DMS153 treated with DMSO at 0.1 percent for 48 hours (cell line): ENCODE measurements around the gene SERGEF.

Experiments used
- DNase-seq: peaks from one replicate; lab custom pipeline; 2025; ENCODE audit not compliant: unreplicated experiment; lab: John Stamatoyannopoulos, UW

The SERGEF gene

DNA sequence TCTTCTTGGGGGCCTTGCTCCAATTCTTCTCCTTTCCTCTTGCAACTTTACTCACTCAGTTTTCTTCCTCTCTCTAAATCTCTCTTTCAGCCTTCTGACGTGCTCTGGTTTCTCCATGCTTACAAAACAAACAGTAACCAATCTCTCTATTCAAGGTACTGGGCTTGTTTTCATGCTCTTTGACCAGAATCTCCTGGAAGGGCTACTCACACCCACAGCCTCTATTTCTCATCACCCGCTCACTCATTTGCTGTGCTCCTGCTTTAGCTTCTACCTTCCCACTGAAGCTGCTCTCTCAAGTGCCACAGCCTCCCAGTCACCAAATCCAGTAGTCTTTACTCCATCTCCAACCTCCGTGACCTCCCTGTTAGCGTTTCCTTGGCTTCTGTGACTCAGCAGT lies 60.4 kb downstream of the SERGEF start:
- DNase-seq: no peak

DNA sequence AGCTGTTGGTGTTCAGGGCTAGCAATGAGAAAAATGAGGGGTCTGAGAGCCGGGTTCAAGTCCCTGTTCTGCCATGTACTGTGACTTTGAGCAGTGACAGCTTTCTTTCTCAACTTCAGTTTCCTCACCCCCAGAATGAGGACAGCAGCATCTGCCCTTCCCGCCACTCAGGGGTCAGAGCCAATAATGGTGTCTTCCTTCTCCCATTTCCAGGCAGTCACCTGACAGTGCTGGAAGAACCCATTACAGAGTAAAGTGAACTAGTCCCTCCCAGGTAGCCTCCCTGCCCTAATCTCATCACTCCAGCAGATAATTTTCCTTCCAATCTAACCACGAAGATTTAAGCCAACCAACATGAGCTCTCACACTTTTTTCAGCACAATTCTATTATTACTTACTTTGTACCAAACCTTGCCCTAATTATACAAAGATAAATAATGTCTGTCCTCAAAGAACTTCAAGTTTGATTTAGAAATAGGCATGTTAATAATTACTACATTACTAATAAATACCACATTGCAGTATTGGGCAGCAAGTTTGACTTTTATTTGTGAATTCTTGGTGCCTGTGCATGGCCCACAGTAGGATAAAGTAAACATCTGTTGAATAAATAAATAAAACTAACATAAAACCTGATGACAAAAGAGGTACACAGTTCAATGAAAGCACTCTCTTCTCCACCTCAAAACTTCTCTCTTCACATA lies 61.0 kb downstream of the SERGEF start:
- no peak for DNase-seq

DNA sequence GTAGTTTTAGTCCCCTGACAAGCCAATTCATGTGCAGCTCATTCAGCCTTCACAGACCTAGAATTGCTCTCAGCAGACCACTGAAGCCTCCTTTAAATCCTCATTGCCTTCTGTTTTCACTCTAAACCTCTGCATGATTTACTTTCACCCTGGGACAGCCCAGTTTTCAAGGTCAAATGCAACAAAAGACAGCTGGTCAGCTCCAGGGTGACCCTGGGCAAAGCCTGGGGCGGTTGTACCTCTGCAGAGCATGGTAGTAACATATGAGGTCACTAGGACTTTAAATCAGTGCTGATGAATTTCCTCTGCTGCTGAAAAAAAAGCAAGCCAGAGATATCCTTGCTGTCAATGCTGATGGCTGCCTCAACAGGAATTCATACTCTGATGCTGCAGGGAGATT lies 62.2 kb downstream of the SERGEF start:
- no peak for DNase-seq

DNA sequence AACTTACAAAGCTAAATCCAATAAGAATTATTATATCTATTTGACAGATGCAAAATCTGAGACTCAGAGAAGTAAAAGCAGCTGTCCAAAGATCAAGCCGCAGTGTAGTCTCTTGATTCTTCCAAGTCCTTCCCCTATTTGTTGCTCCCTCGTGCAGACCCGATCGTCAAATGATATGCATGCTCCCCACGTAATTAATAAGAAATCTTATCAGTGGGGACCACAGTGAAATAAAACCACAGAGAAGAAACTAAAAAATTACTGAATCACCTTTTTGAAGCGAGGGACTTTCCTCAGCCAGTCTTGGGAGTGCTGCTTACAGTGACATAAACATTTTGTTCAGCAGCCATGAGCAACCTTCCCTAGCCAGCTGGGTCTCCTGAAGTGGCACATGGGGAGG lies 64.6 kb downstream of the SERGEF start:
- no peak for DNase-seq

DNA sequence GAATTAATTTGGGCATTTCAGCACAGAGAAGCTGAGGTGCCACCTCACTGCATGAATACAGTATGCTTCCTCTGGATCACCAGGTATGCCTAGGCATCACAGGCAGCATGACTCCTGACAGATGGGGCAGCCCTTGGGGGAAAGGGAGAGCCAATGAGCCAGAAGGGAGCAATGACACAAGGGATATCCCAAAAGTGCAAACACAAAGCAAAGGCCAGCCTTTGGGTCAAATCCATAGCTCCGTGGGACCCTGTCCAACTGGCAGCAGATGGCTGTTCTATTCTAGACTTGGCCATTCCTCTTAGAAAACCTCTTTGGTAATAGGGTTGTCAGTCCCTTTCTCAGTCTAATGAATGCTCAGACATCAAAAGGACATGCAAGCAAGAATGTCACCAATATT lies 73.3 kb downstream of the SERGEF start:
- no peak for DNase-seq

DNA sequence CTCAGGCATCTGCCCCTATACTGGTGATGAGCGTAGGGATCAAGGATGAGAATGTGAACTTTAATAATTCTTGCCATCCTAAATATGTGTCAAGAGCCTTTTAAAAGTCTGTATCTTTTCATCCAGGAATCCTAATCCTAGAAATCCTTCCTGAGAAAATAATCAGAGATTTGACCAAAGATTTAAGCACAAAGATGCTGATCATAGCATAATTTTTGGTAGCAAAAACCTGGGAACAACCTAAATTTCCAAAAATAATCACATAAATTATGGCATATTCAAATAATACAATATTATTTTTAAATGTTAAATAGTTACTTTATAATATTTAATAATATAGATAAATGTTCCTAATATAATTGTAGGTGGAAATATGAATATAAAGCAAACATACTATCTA lies 76.1 kb downstream of the SERGEF start:
- DNase-seq: no peak

DNA sequence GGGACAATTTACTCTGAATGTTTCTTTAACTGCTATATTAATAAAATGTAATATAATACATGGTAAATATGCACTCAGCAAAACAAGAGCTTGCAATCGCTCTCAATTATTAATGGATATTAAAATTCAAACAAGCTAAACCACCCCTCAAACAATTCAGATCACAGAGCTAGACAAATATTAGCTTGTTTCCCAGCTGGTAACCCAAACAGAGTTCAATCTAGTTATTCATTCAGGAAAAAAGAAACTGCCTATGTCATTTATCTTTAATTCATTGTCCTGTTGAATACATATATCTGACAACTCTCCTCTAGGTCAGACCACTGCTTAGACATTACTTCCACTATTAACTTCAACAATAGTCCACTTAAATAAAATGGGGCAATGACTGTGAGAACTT lies 78.7 kb downstream of the SERGEF start:
- no peak for DNase-seq

DNA sequence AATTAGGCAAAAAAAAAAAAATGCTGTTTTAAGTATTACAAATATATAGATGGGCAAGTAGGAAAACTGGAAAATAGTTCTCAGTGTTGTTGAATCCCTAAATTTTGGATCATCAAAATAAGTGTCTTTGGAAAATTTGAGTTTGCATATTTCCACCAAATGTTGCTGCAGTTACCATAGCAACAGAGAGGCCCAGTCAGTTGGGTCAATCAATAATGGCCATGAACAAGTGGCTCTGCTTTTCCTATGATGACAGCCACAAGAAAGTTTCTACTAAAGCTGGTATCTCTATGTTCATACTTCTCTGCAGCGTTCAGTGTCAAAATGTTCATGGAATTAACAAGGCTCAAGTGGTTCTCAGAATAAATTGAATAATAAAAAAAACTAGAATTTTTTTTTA lies 79.1 kb downstream of the SERGEF start:
- no peak for DNase-seq

DNA sequence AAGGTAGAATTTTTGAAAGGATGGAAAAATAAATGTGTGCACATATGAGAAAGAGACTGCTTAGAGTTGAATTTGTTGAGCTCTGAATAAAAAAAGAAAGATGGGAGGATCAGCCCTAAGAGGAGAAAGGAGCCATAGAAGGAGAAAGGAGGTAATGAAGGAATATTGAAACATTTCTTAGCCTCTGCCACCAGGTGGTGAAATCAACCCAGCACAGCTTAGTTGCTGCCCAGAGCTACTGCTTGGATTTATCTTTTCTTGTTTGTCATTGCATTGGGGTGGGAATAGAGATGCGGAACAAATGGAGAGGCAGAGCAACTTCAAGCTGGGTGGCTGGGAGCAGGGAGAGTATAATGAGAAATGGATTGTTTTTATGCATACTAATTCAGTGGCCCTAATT lies 80.4 kb downstream of the SERGEF start:
- no peak for DNase-seq

DNA sequence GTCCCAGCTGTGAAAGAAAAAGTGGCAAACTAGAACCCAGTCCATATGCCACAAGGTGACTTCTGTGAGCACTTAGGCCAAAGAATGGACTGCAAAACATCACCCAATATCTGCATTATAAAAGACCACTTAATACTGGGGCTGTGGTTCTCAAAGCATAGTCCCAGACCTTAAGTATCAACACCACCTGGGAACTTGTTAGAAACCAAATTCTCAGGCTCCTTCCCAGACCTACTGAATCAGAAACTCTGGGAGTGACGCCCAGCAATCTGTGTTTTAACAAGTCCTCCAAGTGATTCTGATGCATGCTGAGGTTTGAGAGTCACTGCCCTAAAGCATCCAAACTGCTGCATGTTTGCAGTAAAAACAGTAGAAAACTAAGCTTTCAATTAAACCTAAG lies 81.3 kb downstream of the SERGEF start:
- no peak for DNase-seq

DNA sequence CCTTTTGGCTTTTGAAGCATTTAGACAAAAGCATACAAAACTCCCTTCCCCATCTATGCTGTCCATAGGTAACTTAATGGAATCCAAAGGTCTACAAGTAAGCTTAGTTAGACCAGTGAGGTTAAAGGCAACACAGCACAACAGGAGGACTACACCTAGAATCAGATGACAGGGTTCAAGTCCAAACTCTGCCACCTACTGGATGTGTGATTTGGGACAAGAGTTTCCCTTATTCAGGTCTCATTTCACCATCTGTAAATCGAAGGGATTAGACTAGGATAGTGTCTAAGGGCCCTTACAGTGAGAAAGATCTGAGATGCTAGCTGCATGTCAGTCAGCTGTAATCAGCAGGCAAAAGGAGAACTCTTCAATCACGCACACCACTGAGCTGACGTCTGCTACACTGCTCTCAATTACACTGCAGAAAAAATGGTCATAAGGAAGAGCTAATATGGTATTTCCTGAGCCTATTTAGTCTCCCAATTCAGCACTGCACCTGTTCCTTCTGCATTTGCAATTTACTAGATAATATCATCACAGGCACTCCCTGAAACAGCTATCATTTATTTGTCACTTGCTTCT lies 82.2 kb downstream of the SERGEF start:
- DNase-seq: no peak

DNA sequence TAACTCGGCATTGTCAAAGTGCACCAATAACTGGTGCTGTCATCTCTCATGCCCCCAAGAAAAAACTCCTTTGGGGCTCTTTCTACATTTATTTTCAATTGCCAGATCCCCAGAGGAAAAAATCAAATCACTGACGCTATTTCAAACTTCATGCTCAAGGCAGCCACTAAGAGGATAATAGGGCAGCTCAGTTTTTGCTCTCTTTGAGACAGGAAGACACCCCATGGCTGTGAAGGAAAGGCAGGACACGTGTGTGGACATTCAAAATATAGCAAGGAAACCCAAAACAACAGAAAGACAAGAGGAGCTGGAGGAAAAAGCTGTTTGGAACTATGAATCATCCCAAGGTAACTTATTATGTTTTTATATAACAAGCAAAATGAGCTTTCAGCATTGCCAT lies 83.7 kb downstream of the SERGEF start:
- no peak for DNase-seq

DNA sequence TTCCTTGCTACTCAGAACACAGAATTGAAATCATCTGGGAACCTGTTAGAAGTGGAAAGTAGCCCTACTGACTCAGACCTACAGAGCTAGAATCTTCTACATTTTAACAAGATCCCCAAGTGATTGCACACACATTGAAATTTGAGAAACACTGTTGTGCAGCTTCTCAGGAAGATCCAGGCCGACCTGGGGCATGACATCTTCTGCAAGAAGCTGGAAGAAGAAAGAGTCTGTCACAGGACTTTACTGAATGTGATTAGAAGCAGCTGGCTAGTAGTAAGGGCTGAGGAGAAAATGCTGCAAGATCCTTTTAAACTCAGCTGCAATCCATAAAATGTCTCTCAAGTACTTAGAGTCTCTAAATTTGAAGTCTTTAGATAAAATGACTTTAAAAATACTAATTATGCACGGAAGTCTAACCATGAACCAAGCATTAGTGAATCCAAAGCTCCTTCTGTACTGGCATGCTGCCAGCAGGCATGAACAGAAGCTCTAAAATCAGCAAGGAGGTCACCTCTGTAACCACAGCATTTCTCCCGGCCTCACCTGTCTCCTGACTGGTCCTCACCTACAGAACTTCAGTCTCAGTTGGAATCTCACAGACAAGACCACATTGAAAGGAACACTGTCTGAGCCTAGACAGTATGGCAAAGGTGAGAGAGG lies 85.0 kb downstream of the SERGEF start:
- no peak for DNase-seq

DNA sequence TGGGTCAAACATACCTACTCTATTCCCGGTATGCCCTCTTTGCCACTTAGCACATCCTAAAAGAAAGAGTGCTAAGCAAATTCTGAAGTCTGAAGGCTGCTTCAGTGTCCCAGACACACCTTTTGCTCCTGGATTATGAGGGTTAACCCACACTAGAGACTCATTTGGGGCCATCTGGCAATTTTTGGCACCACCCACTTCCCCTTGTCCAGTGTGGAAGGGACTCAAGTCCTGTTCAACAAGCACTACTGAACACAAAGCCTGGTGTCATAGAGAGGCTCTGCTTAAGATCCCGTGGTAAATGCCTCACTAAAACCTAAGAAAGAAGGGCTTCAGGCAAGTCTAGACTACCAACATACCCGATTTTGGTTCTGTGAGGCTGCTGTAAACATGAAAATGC lies 85.8 kb downstream of the SERGEF start:
- DNase-seq: no peak

DNA sequence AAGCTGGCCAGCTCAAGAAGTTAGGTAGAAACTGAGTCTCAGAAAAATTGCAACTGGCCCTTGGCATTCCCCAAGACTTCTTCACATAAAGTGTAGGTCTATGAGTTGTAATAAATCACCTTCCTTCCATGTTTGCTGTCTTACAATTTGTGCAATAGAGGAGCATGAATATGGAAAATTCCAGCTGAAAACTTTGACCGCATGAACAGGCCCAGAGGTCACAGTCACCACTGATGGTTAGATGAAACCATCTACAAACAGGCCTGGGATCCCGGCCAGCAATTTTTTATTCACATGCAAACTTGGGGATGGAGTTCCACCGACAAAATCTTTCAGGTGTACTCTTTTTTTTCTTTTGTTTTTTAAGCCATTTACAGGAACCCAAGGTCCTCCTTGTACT lies 88.1 kb downstream of the SERGEF start:
- no peak for DNase-seq

DNA sequence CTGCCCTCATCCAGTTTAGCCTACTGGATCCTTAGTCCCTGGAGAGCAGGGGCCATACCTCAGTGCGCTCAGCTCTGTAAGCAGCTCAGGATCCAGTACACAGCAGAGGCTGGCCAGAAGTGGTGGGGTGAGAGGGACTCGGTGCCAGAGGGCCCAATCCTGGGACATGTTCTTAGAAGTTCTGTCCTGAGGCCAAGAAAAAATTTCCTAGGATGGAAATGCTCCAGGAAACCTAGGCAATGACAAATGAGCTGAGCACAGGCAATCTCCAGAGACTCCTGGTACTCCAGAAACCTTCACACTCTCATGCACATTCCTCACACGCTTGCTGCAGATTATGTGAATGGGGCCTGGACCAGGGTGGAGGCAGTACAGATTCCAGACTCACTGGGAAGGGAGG lies 89.6 kb downstream of the SERGEF start:
- DNase-seq: no peak

DNA sequence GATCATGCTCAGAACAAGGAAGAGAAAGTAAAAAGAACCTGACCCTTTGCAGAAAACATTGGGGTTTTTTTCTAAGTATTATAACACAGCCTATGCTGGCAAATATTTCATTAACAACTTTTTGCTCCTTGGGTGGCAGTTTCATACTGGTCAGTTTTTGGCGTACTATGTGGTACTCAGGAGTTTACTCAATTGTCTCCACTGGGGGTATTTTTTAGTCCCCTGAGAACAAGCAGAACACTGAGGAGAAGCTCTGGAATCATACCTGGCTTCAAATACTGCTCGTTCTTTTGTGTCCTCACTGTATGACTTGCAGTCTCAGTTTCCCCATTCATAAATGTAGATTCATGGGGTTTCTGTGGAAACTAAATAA lies 90.4 kb downstream of the SERGEF start:
- no peak for DNase-seq

DNA sequence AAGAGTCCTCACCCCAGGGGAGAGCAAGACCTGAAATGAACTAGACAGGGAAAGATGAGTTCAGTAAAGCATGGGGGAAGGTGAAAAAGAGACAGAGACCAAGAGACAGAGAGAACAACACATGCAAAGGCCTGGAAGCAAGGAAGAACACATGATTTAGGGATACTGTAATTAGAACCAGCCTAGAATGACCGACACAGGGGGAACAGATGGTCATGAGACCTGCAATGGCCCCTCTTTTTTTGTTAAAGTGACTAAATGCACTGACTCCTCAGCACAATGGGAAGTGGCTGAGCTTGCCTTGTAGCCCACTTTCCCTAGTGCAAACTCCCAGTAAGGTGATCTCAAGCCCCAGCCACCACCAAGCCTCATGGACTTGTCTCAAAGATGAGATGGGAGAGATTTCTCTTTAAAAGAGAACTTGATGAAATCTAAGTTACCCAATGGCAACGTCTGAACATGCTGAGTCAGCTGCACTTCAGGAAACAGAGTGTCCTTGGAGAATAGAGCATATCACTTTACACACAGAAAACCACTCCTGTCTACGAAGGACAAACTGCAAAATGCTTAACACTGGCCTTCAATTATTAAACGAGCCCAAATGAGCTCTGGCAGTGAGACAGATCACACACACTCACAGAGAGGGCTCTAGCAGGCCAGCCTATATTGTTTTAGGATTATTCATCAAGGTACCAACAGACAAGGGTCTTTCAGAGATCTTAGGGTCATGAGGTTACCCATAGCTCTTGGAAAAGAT lies 91.0 kb downstream of the SERGEF start:
- DNase-seq: no peak

DNA sequence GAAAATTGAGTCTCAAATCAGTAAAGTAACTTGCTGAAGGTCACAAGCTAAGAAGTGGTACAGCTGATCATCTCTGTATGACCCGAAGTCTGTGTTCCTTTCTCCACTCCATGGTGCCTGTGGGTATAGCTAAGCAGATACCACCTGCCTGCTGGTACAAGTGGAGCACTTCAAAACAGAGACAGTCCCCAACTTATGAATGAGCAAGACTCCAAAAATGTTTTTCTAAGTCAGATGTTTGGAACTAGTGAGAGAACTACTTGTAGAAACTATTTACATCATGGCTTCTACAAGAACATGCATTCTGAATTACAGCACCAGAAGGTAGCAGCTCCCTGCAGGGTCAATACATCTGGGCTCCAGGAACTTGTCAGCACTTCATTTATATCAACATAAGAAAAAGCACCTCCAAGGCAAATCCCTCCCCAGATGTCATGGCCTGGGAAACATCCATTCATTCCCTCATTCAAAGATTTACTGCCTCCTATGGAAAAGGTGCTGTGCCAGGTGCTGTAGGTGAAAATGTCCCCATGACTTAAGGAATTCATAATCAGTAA lies 94.7 kb downstream of the SERGEF start:
- no peak for DNase-seq

DNA sequence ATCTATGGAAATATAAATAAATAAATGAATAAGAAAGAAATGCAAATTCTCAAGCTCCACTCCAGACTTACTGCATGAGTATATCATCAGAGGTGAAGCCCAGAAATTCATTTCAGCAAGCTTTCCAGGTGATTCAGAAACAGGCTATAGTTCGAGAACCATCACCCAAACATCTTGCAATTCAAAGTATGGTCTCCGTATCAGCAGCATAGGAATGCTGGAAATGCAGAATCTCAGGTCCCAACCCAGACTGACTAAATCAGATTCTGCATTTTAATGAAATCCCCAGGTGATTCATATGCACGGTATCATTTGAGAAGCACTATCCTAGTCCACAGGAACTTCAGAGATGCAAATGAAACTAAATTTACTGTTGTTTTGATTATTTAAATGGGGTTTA lies 95.3 kb downstream of the SERGEF start:
- DNase-seq: no peak

DNA sequence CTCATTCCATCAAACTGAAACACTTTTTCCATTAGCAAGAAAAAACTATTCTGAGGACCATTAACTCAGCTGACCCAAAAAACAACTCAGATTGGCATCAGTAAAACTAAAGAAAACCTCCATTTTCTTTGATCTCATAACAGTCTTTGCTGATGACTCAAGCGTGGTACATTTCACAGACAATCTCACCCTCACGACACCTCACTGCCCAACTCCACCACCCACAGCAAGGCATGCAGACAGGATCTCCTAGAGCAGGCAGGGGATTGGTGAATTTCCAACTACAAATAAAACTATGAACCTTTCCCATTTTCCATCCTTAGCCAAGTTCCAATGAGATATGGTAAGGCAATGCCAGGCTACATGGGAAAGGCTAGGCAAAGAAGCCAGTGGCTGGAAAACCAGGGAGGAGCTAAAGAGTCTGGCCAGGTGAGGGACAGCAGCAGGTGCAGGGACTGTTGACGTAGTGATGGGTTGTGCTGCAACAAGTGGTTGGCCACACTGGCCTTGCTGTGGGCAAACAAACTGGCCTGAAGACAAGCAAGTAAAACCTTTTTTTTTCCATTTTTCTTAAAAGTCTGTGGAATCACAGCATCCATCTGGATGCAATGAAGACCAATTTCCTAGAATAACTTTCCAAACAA lies 97.2 kb downstream of the SERGEF start:
- no peak for DNase-seq
